Activated gamma-delta T cell (primary cell): Measurements from ENCODE around the gene MESP1.
"Not testable (repeated sequence)": the region's sequence is repeated elsewhere in the genome, so short reads cannot be mapped to it uniquely, and the experiment has no call there.

Source experiments
- DNase-seq: peaks from one replicate; lab custom pipeline; 2025; lab: John Stamatoyannopoulos, UW
- total RNA-seq, 2 donors: gene quantifications; one replicate each; lab custom pipeline; 2026; lab: John Stamatoyannopoulos, UW

MESP1 gene
- total RNA-seq = 0.72 to 0.74 reads per million in 2 donors

DNA sequence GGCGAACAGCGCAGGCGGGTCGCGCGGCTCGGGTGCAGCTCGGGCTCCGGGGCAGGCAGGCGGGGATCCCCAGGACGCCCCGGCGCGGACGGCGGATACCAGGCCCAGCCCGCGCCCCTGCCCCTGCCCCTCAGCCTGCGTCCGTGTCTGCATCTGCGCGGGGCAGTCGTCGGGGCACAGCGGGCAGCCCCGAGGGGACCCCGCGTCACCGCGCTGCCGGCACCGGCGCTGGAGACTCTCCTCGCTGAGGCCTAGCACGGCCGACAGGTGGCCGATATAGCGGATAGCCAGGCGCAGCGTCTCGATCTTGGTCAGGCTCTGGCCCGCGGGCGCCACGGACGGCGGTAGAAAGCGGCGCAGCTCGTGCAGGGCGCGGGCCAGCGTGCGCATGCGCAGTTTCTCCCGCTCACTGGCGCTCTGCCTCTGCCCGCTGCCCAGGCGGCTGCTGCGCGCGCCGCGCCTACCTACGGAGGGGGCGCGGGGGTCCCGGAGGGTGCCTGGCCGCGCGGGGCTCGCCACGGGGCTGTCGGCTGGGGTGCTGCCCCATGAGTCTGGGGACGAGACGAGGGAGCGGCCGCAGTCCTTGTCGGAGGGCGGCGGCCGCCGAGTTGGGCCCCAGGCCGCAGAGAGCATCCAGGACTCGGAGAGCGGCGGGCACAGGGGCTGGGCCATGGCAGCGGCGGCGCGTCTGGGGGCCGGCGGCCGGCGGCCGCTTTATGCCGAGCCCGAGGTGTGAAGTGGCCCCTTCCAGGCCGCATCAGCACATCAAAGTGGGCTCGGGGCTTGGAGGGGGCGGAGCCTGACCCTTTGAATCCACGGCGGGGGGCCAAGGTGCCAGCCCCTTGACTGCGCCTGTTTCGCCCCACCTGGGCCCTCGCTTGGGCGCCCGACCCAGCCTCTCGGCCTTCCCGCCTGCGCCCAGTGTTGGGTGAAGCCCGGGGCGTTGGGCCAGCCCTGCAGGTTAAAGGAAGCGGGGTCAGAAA is at the start of gene MESP1:
TSS of gene MESP1 (minus strand) at position 690 of the 983 bp plus-strand sequence. CDS start at position 672, 18 bp downstream.
- peak; percentile 74 for DNase-seq

GRCh38 chr15:89799918-89800498 is 49.0 kb upstream of the MESP1 start:
- no peak for DNase-seq

- DNase-seq = no peak
These were observed 48.2 kb upstream of the MESP1 start for GRCh38 chr15:89799011-89799911.

GRCh38 chr15:89797678-89798201 is 46.7 kb upstream of the MESP1 start:
- no peak for DNase-seq

GRCh38 chr15:89795996-89796395 is 44.9 kb upstream of the MESP1 start:
- no peak for DNase-seq

DNA sequence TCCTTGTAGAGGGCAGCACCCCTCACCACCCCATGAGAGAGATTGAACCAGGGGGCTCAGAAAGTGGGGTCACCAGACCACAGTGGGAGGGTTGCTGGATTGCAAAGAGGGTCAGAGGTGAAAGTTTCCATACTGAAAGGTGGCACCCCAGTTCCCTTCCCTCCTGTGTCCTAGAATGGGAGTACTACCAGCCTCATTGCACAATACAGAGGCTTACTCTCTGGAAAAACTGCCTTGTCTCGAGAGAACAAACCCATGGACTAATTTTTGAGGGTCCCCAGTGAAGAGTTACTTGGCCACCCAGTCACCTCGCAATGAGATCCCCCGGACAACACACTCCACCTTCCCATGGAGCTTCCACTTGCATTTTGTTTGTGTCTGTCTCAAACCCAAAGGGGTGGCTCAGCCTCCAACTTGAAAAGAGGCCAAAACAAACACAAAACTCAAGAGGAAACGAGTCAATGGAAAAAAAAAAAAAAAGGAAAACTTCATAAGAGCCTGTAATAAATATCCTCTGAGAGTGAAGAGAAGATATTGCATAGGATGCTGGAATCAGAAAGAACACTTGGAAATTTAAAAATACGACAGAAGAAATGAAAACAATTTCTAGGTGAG is 43.7 kb upstream of the MESP1 start:
- no peak for DNase-seq

- no peak for DNase-seq
These were observed 41.2 kb upstream of the MESP1 start for GRCh38 chr15:89792106-89792805.

GRCh38 chr15:89790661-89791060 is 39.6 kb upstream of the MESP1 start:
- no peak for DNase-seq

- DNase-seq = no peak
These were observed 39.2 kb upstream of the MESP1 start for GRCh38 chr15:89790206-89790605.

- not testable (repeated sequence) for DNase-seq
These were observed 37.5 kb upstream of the MESP1 start for GRCh38 chr15:89788585-89788984.

- no peak for DNase-seq
These were observed 36.9 kb upstream of the MESP1 start for GRCh38 chr15:89787944-89788343.

DNA sequence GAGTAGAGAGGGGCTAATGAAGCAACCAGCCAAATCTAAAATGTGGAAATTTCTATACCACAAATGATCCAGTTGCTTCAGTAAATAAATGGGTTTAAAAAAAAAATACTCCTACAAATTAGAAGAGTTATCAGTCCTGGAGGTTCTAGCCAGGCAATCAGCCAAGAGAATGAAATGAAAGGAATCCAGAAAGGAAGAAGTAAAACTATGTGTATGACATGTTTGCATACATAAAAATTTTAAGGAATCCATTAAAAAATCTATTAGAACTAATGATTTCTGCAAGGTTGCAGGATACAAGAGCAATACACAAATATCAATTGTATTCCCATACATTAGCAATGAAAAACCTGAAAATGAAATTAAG is 34.7 kb upstream of the MESP1 start:
- DNase-seq = no peak

GRCh38 chr15:89785064-89785773 is 34.2 kb upstream of the MESP1 start:
- DNase-seq = no peak

- DNase-seq = no peak
These were observed 33.6 kb upstream of the MESP1 start for GRCh38 chr15:89784686-89784960.

GRCh38 chr15:89783861-89784685 is 33.0 kb upstream of the MESP1 start:
- DNase-seq = no peak

DNA sequence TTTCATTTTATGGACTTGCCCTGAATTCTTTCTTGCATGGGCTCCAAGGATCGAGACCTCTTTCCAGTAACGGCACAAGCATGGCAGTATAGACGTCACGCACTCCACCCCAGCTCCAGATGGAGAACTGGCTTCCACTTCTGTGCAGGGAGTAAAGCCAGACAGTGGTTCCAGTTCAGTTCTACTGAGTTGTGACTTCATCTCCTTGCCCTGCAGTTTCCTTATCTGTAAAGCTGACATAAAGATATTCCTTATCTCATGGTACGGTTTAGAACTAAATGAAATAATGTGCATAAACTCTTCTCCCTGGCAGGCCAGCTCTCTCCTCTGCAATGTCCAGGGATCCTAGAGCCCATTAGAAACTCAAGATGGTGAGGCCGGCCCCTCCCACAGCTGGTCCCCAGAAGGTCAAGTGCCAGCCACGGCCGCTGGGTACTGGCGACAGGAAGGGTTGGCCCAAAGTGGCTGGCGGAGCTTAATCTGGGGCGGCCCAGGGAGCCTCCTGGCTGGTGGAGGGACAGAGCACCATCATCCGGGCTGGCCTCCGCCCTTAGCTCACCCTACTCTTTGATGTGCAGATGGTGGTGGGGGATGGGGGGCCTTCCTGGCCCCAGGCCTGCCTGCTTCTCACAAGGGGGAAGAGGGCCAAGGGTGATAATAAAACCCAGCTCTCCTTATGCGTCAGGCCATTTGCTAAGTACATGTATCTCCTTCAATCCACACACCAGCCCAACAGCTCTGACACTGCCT is 32.2 kb upstream of the MESP1 start:
- no peak for DNase-seq

GRCh38 chr15:89782619-89782950 is 31.5 kb upstream of the MESP1 start:
- not testable (repeated sequence) for DNase-seq

- no peak for DNase-seq
These were observed 31.0 kb upstream of the MESP1 start for GRCh38 chr15:89781891-89782618.
